ENCODE measurements around the gene TNRC6A. TPM values are rescaled to one million over a fixed set of nuclear protein-coding genes. Genes with fewer than 3 reads are reported as not detected.

The TNRC6A gene
- total and polyA plus RNA-seq, 2 of the 13 experiments (the other 11 are each of a cell fraction or from before 2014, with no cell fraction given) = 30.9 to 43.6 TPM

GRCh38 chr16:24833352-24833751 lies 103.9 kb downstream of the TNRC6A start:
- no peak for DNase-seq (ENCODE audit: low spot score)
- no peak overlapping the region for H3K27ac ChIP-seq (ENCODE audit: extremely low read length, insufficient read depth, low read length)
- H3K9me3 ChIP-seq (ENCODE audit: low read length) = no peaks in the 10 kb centered on the region
- TF ChIP-seq ZSCAN22 (CRISPR knock-in tag; IDR thresholded peaks at IDR 0.05) = no peak
- TF ChIP-seq MATR3 (CRISPR knock-in tag; IDR thresholded peaks at IDR 0.05) = no peak
- no peak for TF ChIP-seq TP53 (CRISPR knock-in tag; conservative IDR thresholded peaks at IDR 0.05)
- no peak for TF ChIP-seq RORA (CRISPR knock-in tag; IDR thresholded peaks at IDR 0.05)
- TF ChIP-seq DPF2 (CRISPR knock-in tag; IDR thresholded peaks at IDR 0.05; ENCODE audit: borderline replicate concordance, low read depth) = no peak
- no peak for TF ChIP-seq GLI4 (CRISPR knock-in tag; IDR thresholded peaks at IDR 0.05; ENCODE audit: borderline replicate concordance)
- no peak for TF ChIP-seq PRDM4 (CRISPR knock-in tag; IDR thresholded peaks at IDR 0.05; ENCODE audit: borderline replicate concordance)
- TF ChIP-seq SYNCRIP (IDR thresholded peaks at IDR 0.05; ENCODE audit: insufficient read depth, low read depth, low read length) = no peak
- TF ChIP-seq ZFP90 (CRISPR knock-in tag; IDR thresholded peaks at IDR 0.05; ENCODE audit: borderline replicate concordance) = no peak
- no peak for ATAC-seq
- H3K4me2 ChIP-seq (ENCODE audit: low read depth, low read length) = no peak overlapping the region
- no peaks in the 10 kb centered on the region for H3K27me3 ChIP-seq (ENCODE audit: control insufficient read depth in 1 of 2, insufficient read depth in 2 of 2, low read length in 2 of 2)
- no peaks in the 10 kb centered on the region for H4K20me1 ChIP-seq (ENCODE audit: insufficient read depth, low read length)
- peaks cover under 1 to 2% of the 10 kb centered on the region in 2 experiments; a peak in 1 of 5 replicates for H3K36me3 ChIP-seq (replicated peaks in 1 of 2; ENCODE audit: control insufficient read depth in 1 of 2, insufficient read depth in 2 of 2, low read length in 2 of 2)
- no peak for FAIRE-seq
- intact Hi-C loops (cut with micrococcal nuclease; ENCODE audit: unreplicated experiment) = loop anchor here (5.0 to 10.0 kb wide), 4 partner anchors 99 to 271 kb away; partner anchors contain the start of gene ARHGAP17
- H3K79me2 ChIP-seq (ENCODE audit: insufficient read depth, low read length) = no peaks in the 10 kb centered on the region
- CTCF ChIA-PET (ENCODE audit: low intra/inter-chr PET ratio, low total read pairs) = no interaction called here
- H3K4me1 ChIP-seq (ENCODE audit: insufficient read depth, low read length) = peaks cover 16% of the 10 kb centered on the region
- H2AFZ ChIP-seq (ENCODE audit: low read length) = no peak overlapping the region
- no peak overlapping the region for H3K4me3 ChIP-seq (replicated peaks in 1 of 3; ENCODE audit: insufficient read depth in 1 of 3, low read depth in 2 of 3, low read length in 3 of 3)
- POLR2A ChIA-PET = no interaction called here
- 93% methylated on average over 6 of the region's 6 CpGs for WGBS (ENCODE audit: low lambda C conversion rate)
- no peak overlapping the region for H3K9ac ChIP-seq (ENCODE audit: insufficient read depth, low read depth, low read length)
- no TSS peak for BruUV-seq (replicated peaks)
- in situ Hi-C loops (cut with HindIII; ENCODE audit: extremely low pct_ligation_motif_present, low pct_unique_long_range_greater_than_20kb) = no loop called here
